Parathyroid adenoma (tissue), 2 donors: Measurements from ENCODE around the gene IGIP.

ENCODE experiments used
- H2AFZ ChIP-seq: fragments of 300-600 bp; sonication (generic); one replicate; pipeline ENCODE4 v1.7.0; 2017; ENCODE audit warnings: antibody characterized with exemption, mild to moderate bottlenecking
- H3K27ac ChIP-seq: fragments of 300-600 bp; sonication (generic); one replicate; pipeline ENCODE4 v1.7.0; 2017
- H3K27me3 ChIP-seq: fragments of 300-600 bp; sonication (generic); one replicate; pipeline ENCODE4 v1.7.0; 2017; ENCODE audit warnings: low read length; ENCODE audit not compliant: control insufficient read depth, insufficient read depth
- H3K36me3 ChIP-seq: fragments of 300-600 bp; sonication (generic); one replicate; pipeline ENCODE4 v1.7.0; 2017; ENCODE audit warnings: low read length; ENCODE audit not compliant: control insufficient read depth, insufficient read depth
- H3K4me1 ChIP-seq: fragments of 300-600 bp; sonication (generic); one replicate; pipeline ENCODE4 v1.7.0; 2017; ENCODE audit warnings: control low read depth
- H3K4me2 ChIP-seq: fragments of 300-600 bp; sonication (generic); one replicate; pipeline ENCODE4 v1.7.0; 2017; ENCODE audit warnings: low read length
- H3K4me3 ChIP-seq: fragments of 300-600 bp; sonication (generic); one replicate; pipeline ENCODE4 v1.7.0; 2017; ENCODE audit warnings: low read depth, low read length
- H3K79me2 ChIP-seq: fragments of 300-600 bp; sonication (generic); one replicate; pipeline ENCODE4 v1.7.0; 2017; ENCODE audit warnings: control low read depth
- H3K9ac ChIP-seq: fragments of 300-600 bp; sonication (generic); one replicate; pipeline ENCODE4 v1.7.0; 2017; ENCODE audit warnings: mild to moderate bottlenecking
- H3K9me3 ChIP-seq: fragments of 300-600 bp; sonication (generic); one replicate; pipeline ENCODE4 v1.7.0; 2017; ENCODE audit warnings: low read length; ENCODE audit not compliant: control insufficient read depth
- TF ChIP-seq, protein P1 (sequence below): fragments of 300-600 bp; sonication (generic); IDR thresholded peaks from one replicate; pipeline ENCODE4 v1.7.0; 2017; ENCODE audit warnings: antibody characterized with exemption, mild to moderate bottlenecking
- donor health status: primary hyperparathyroidism.

The IGIP gene

DNA sequence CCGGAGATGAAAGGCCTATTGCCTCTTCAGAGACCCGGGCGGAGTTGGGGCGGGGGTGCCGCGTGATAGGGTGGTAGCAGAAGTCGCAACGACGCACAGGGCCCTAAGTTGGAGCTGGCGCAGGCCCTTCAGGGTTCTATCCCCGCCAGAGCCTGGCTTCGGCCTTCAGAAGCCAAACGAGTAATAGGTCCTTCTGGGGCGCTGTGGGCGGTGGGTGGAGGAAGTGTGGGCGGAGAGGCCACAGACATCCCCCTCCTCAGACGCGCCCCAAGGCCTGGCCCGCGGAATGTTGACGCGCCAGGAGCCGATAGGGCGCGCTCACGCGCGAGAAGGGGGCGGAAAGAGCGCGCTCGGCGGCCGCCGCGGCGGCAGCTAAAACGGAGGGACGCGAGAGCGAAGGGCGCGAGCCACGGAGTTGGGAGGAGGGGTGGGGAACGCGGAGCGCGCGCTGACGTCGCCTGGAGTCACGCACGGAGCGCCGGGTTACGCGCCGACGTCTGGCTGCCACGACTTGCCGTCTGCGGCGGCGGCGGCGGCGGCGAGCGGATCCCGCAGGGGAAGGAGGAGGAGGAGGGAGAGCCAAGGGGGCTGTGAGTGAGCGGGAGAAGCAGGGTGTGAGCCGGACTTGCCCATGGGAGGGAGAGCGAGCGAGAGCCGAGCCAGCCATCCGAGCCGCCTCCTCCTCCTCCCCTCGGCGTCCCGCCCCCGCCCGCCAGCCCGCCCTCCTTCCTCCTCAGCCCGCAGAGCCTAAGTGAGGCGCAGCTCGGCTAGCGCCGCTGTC is 18.2 kb upstream of the IGIP start:
- H3K4me2 ChIP-seq: peak overlapping the region; percentile 89
- peak overlapping the region; percentile 73 for H3K4me3 ChIP-seq
- peak overlapping the region; percentile 99 for H3K27ac ChIP-seq
- peaks cover 9% of the 10 kb centered on the region for H3K4me1 ChIP-seq
- H3K9me3 ChIP-seq: no peaks in the 10 kb centered on the region
- H2AFZ ChIP-seq: peak overlapping the region; percentile 96
- TF ChIP-seq, protein P1, sequence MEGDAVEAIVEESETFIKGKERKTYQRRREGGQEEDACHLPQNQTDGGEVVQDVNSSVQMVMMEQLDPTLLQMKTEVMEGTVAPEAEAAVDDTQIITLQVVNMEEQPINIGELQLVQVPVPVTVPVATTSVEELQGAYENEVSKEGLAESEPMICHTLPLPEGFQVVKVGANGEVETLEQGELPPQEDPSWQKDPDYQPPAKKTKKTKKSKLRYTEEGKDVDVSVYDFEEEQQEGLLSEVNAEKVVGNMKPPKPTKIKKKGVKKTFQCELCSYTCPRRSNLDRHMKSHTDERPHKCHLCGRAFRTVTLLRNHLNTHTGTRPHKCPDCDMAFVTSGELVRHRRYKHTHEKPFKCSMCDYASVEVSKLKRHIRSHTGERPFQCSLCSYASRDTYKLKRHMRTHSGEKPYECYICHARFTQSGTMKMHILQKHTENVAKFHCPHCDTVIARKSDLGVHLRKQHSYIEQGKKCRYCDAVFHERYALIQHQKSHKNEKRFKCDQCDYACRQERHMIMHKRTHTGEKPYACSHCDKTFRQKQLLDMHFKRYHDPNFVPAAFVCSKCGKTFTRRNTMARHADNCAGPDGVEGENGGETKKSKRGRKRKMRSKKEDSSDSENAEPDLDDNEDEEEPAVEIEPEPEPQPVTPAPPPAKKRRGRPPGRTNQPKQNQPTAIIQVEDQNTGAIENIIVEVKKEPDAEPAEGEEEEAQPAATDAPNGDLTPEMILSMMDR: peak; percentile 40
- H3K9ac ChIP-seq: peak overlapping the region; percentile 97
- H3K27me3 ChIP-seq: no peaks in the 10 kb centered on the region
- H3K36me3 ChIP-seq: no peaks in the 10 kb centered on the region
- peaks cover 23% of the 10 kb centered on the region for H3K79me2 ChIP-seq

DNA sequence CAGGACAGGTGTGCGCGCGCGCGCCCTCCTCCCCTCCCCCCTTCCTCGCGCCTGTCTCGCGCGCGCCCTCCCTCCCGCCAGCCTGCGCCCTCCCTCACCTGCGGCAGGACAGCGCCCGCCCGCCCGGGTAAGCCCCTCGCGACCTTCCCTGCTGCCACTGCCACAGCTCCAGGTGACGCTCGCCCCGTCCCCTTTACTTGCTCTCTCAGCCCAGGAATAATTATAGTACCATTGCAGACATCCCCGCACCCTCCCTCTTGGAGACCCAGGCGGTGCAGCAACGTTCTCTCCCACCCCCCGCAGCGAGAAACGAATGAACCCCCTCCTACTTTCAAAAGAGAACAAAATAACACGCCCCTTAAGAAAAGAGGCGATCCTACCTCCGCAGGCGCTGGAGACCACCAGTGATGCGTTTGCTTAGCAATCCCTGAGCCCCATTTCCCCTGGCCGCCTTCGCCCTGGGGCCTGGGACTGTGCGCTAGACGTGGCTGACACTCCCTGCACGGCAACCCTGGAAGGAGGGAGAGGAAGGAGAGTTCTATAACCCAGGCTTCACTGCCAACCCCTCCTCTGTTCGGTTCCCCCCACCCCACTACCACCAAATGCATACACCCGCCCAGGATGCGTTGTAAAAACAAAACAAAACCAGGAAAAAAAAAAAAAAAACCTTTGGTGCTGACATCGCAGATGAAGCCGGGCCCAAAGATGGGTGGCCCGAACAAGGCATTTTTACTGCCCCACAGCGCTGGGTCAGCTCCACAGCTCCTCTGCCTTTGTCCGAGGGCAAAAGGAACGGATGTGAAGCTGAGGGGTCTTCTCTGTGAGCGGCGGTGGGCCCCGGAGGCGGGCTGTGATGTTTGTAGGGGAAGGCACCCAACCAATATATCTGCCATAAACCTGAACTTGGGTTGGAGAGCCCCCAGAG is 17.4 kb upstream of the IGIP start:
- Histone ChIP-seq H3K79me2 (peaks cover 31% of the 10 kb centered on the region), H3K36me3 (no peaks in the 10 kb centered on the region), H2AFZ (peak overlapping the region; percentile 96), H3K27me3 (no peaks in the 10 kb centered on the region), H3K9ac (peak overlapping the region; percentile 49), H3K4me3 (peak overlapping the region; percentile 73), H3K27ac (peak overlapping the region; percentile 99), H3K9me3 (no peaks in the 10 kb centered on the region), H3K4me2 (peak overlapping the region; percentile 89), H3K4me1 (peaks cover 15% of the 10 kb centered on the region)
- TF ChIP-seq, protein P1: no peak

DNA sequence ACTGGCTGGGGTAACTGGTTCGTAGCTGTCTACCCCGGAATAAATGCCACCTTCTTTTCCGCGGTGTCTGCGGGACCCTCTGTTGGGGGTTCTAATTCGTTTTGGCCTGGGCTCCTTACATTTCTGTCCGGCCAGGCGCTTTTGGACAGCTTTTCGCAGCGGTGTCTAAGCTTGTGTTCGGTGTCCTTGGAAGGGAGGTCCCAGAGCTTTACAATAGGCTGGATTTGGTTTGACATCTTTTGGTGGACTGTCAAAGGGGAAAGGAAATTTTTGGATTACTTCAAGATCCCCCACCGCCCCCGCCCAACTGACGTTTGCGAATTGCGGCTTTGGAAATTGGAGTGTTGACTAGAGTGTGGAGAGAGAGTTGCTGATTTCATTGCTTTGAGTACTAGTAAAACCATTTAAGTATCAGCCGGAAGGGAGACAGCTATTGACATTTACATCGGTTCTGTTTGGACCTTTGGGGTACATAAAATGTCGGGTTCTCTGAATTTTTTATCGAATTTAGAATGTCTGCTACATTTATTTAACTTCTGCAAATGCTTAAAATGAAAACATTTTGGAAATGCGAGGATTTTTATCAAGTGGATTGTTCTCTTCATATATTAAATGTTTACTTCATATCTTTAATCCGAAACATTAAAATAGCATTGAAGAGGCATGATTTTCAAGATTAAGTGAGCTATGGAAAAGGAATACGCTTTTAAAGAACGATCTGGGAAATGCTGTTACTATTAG is 16.5 kb upstream of the IGIP start:
- peaks cover 15% of the 10 kb centered on the region for H3K4me1 ChIP-seq

More for the DNA sequence above, 16.5 kb upstream of the IGIP start:
- H3K27me3 ChIP-seq: no peaks in the 10 kb centered on the region
- peak overlapping the region; percentile 89 for H3K4me2 ChIP-seq
- H3K27ac ChIP-seq: peak overlapping the region; percentile 99
- no peaks in the 10 kb centered on the region for H3K36me3 ChIP-seq
- H3K4me3 ChIP-seq: peak overlapping the region; percentile 73
- no peaks in the 10 kb centered on the region for H3K9me3 ChIP-seq
- TF ChIP-seq, protein P1: no peak
- H3K9ac ChIP-seq: no peak overlapping the region
- no peak overlapping the region for H2AFZ ChIP-seq
- peaks cover 32% of the 10 kb centered on the region for H3K79me2 ChIP-seq
